BJ (cell line): ENCODE results near the gene RPUSD1. TPM values are rescaled to one million over a fixed set of nuclear protein-coding genes. Genes with fewer than 3 reads are reported as not detected.
"Not testable (repeated sequence)": the region's sequence is repeated elsewhere in the genome, so short reads cannot be mapped to it uniquely, and the experiment has no call there.

Experiments
- CTCF ChIA-PET: fragments of 350-600 bp; formaldehyde crosslinking; extraction: SDS; loops from one replicate; lab custom pipeline; 2021; ENCODE audit warnings: antibody characterized with exemption, inconsistent platforms; lab: Yijun Ruan, JAX
- POLR2A ChIA-PET: fragments of 300-600 bp; sonication (Branson Sonifier 250); formaldehyde crosslinking; extraction: SDS; loops from one replicate; lab custom pipeline; 2021; ENCODE audit warnings: antibody characterized with exemption; lab: Charles Lee
- DNase-seq: peaks from one replicate; pipeline ENCODE4 v3.0.0-alpha.2; 2011; ENCODE audit warnings: low read depth
- H3K27me3 ChIP-seq: 2 replicates; pipeline ENCODE4 v1.6.0; 2011; ENCODE audit warnings: low read length; ENCODE audit not compliant: control insufficient read depth, insufficient read depth
- H3K36me3 ChIP-seq: 2 replicates; pipeline ENCODE4 v1.5.1; 2011; ENCODE audit warnings: low read length; ENCODE audit not compliant: control insufficient read depth, insufficient read depth
- H3K4me3 ChIP-seq: 2 replicates; pipeline ENCODE4 v1.5.1; 2011; ENCODE audit warnings: low read depth, mild to moderate bottlenecking, control low read depth, low read length
- polyA plus RNA-seq: library from polyadenylated mRNA; depleted of rRNA; stranded (reverse); fragments of >200 nt; gene quantifications from 2 replicates; pipeline ENCODE4 v1.2.3, GENCODE V29; 2011
- TF ChIP-seq, protein P1 (sequence below): IDR thresholded peaks from 2 replicates; pipeline ENCODE4 v1.5.1; 2011; ENCODE audit warnings: low read depth, mild to moderate bottlenecking, control low read depth, inconsistent platforms, low read length, moderate library complexity; ENCODE audit not compliant: insufficient read depth

The RPUSD1 gene
- polyA plus RNA-seq, 1 experiment, result 24.7 TPM

DNA sequence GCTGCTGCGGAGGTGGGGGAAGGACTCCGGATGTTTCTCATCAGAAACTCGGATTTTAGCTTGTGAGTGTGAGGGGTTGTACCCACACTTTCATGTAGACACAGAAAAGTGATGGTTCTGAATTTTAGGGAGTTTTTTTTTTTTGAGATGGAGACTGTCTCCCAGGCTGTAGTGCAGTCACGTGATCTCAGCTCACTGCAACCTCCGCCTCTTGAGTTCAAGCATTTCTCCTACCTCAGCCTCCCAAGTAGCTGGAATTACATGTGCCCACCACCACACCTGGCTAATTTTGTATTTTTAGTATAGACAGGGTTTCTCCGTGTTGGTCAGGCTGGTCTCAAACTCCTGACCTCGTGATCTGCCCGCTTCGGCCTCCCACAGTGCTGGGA, 34.7 kb upstream of the RPUSD1 start:
- POLR2A ChIA-PET, result no interaction called here
- no peaks in the 10 kb centered on the region for H3K36me3 ChIP-seq
- CTCF ChIA-PET, result interaction anchor here (0.6 kb wide), 1 partner anchor 230 kb away, joined by 3 read pairs; no protein-coding TSS in a partner anchor
- H3K4me3 ChIP-seq, result no peak overlapping the region
- DNase-seq, result no peak
- TF ChIP-seq, protein P1, sequence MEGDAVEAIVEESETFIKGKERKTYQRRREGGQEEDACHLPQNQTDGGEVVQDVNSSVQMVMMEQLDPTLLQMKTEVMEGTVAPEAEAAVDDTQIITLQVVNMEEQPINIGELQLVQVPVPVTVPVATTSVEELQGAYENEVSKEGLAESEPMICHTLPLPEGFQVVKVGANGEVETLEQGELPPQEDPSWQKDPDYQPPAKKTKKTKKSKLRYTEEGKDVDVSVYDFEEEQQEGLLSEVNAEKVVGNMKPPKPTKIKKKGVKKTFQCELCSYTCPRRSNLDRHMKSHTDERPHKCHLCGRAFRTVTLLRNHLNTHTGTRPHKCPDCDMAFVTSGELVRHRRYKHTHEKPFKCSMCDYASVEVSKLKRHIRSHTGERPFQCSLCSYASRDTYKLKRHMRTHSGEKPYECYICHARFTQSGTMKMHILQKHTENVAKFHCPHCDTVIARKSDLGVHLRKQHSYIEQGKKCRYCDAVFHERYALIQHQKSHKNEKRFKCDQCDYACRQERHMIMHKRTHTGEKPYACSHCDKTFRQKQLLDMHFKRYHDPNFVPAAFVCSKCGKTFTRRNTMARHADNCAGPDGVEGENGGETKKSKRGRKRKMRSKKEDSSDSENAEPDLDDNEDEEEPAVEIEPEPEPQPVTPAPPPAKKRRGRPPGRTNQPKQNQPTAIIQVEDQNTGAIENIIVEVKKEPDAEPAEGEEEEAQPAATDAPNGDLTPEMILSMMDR, result no peak
- peaks cover 5% of the 10 kb centered on the region for H3K27me3 ChIP-seq

DNA sequence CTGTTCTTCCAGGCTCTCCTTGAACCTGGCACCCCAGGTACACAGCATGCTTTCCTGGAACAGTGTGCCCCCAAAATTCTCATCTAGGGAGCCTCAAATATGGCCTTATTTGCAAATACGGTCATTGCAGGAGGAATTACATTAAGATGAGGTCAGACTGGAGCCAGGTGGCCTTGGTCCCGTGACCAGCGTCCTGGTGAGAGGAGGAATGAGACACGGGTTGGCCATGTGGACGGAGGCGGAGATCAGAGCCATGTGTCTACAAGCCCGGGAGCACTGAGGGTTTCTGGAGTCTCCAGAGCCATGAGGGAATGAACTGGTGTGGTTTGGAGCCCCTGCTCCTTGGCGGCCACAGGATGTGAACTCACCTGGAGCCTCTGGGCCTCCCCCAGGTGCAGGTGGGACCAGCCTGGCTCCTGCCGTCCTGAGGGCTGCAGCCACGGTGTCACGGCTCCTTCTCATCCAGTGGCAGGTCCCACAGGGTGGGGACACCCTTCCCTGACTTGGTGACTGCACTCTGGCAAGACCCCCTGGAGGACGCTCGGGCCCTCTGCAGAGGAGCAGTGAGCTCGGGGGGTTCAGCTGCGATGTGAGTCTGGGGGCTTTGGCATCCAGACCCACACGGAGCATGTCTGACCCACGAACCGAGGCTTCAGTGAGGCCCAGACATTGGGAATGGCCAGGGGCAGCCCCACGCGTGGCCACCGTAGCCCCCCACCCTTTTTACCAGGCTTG, 34.2 kb upstream of the RPUSD1 start:
- ChIA-PET CTCF (interaction anchor here (0.6 to 1.2 kb wide), 3 partner anchors 231 to 235 kb away, joined by 3 read pairs; no protein-coding TSS in a partner anchor), POLR2A (no interaction called here)
- Histone ChIP-seq H3K4me3 (no peak overlapping the region), H3K36me3 (no peaks in the 10 kb centered on the region), H3K27me3 (peaks cover 5% of the 10 kb centered on the region)
- DNase-seq, result no peak
- TF ChIP-seq, protein P1, result no peak

DNA sequence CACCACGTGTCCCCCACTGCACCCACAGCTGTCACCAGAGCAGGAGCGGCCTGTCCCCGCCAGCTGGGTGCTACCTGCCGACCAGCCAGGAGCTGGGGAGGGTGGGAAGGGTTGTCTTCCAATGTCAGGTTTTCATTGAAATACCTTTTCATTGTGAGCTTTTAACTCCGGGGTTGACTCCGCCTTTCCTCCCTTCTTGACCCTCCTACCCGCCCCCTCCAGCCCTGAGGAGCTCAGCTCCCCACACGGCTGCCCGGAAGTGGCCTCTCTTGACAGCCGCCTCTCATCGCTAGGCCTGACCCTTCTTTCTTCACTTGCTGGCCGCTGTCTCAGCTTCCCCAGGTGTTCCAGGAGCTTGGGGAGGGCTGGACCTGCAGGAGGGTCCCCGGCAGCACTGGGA, 33.6 kb upstream of the RPUSD1 start:
- no peak for DNase-seq
- TF ChIP-seq, protein P1, result no peak
- CTCF ChIA-PET, result interaction anchor here (0.8 to 1.2 kb wide), 2 partner anchors 234 to 236 kb away, joined by 3 read pairs; no protein-coding TSS in a partner anchor
- no peaks in the 10 kb centered on the region for H3K36me3 ChIP-seq
- no peak overlapping the region for H3K4me3 ChIP-seq
- POLR2A ChIA-PET, result no interaction called here
- H3K27me3 ChIP-seq, result peaks cover 5% of the 10 kb centered on the region

DNA sequence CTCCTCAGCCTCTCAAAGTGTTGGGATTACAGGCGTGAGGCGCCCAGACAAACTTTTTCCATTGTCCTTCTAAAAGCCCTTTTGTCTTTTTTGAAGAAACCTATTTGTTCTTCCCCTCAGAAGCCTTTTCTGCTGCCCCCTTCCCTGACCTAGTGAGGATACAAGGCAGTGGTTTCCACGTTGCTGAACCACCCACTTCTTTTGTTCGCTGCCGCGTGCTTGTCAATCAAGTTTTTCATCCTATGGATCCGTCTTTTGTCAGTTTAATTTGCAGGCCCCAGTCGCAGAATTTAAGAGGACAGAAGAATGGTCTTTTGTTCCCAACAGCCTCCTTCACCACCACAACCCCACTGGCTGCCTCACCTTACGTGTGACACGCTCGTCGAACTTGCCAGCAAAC, 32.6 kb upstream of the RPUSD1 start:
- TF ChIP-seq, protein P1, result no peak
- CTCF ChIA-PET, result interaction anchor here (1.1 kb wide), 1 partner anchor 234 kb away, joined by 3 read pairs; no protein-coding TSS in a partner anchor
- Histone ChIP-seq H3K27me3 (peaks cover 2% of the 10 kb centered on the region), H3K4me3 (no peak overlapping the region), H3K36me3 (no peaks in the 10 kb centered on the region)
- no peak for DNase-seq
- POLR2A ChIA-PET, result interaction anchor here (0.6 kb wide), 1 partner anchor 202 kb away, joined by 4 read pairs; no protein-coding TSS in a partner anchor

DNA sequence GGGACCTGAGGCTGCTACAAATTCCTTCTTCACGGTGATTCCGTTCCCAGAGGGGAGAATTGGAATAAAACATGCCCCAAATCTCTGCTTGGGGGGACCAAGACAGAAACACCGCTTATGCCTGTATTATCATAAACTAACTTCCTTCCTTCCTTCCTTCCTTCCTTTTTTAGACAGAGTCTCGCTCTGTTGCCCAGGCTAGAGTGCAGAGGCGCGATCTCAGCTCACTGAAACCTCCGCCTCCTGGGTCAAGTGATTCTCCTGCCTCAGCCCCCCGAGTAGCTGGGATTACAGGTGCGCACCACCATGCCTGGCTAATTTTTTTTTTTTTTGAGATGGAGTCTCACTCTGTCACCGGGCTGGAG, 31.8 kb upstream of the RPUSD1 start:
- H3K36me3 ChIP-seq, H3K27me3 ChIP-seq, H3K4me3 ChIP-seq, DNase-seq: not testable (repeated sequence)
- ChIA-PET POLR2A (interaction anchor here (0.6 kb wide), 1 partner anchor 202 kb away, joined by 4 read pairs; no protein-coding TSS in a partner anchor), CTCF (interaction anchor here (1.1 kb wide), 1 partner anchor 235 kb away, joined by 3 read pairs; no protein-coding TSS in a partner anchor)
